ENCODE results near the gene SSH2. TPM values are rescaled to one million over a fixed set of nuclear protein-coding genes. Genes with fewer than 3 reads are reported as not detected.

SSH2 gene
- total and polyA plus RNA-seq, 4 donors: 7.5 to 14.1 (median 11.2) TPM

DNA sequence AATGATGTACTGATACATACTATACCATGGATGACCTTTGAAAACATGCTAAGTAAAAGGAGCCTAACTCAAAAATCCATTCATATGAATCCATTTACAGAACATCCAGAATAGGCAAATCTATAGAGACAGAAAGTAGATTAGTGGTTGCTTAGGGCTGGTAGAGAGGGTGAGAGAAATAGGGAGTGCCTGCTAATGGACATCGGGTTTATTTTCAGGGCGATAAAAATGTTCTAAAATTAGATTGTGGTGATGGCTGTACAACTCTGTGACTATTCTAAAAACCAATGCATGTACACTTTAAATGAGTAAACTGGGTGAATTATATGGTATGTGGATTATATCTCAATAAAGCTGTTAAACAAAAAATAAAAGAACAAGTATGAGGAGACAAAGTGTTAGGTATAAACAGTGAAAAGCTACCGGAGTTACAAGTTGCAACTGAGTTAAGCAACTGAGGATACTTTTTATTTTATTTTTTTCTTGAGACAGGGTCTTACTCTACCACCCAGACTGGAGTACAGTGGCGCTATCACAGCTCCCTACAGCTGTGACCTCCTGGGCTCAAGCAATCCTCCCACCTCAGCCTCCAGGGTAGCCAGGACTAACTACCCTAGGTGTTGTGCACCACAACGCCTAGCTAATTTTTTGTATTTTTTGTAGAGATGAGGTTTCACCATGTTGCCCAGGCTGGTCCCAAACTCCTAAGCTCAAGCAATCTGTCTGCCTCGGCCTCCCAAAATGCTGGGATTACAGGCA lies 231.8 kb downstream of the SSH2 start:
- no peaks in the 10 kb centered on the region for H3K4me1 ChIP-seq (ENCODE audit: control insufficient read depth in 4 of 4, insufficient read depth in 4 of 4, low read length in 3 of 4)
- no peak overlapping the region for H3K9ac ChIP-seq (ENCODE audit: low read depth in 1 of 2, low read length in 2 of 2)
- 96% methylated on average over 6 of the region's 6 CpGs for whole genome bisulfite sequencing
- no peak overlapping the region for H3K27ac ChIP-seq (ENCODE audit: low read depth in 1 of 2, low read length in 2 of 2)
- H3K36me3 ChIP-seq (ENCODE audit: control insufficient read depth in 4 of 4, insufficient read depth in 3 of 4, low read depth in 1 of 4, low read length in 3 of 4): peaks cover 0 to 4% (median 0%) of the 10 kb centered on the region in 4 donors
- H3K9me3 ChIP-seq (ENCODE audit: control insufficient read depth in 4 of 4, low read length in 3 of 4): no peaks in the 10 kb centered on the region
- H3K27me3 ChIP-seq (ENCODE audit: control insufficient read depth in 4 of 4, insufficient read depth in 4 of 4, low read length in 3 of 4): no peaks in the 10 kb centered on the region
- no peak for DNase-seq (ENCODE audit: low spot score)
- TF ChIP-seq HNF4G (IDR thresholded peaks at IDR 0.05) (no peak), GABPA (IDR thresholded peaks at IDR 0.05 in 1 of 2, conservative IDR thresholded peaks at IDR 0.05 in 1 of 2) (no peak), JUND (IDR thresholded peaks at IDR 0.05) (no peak), TAF1 (conservative IDR thresholded peaks at IDR 0.05) (no peak), YY1 (IDR thresholded peaks at IDR 0.05) (no peak)
- H3K4me3 ChIP-seq (ENCODE audit: low read depth in 1 of 3, low read length in 3 of 3): no peak overlapping the region

DNA sequence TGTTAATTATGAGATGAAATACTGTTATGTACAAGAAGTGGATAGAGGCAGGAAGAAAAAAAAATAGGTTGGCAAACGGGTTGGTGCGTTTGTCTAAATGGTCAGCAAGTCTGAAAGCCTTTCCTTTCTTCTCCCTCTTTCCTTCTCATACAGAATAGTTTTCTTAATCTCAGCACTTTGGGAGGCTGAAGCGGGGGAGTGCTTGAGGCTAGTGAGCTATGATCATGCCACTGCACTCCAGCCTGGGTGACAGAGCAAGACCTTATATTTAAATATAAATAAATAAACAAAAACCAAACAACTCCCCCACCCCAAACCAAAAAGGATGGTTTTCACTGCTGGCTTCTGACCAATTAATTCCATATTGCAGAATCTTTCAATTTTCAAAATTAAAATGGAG lies 232.7 kb downstream of the SSH2 start:
- peaks cover 0 to 3% (median 0%) of the 10 kb centered on the region in 4 donors for H3K36me3 ChIP-seq (ENCODE audit: control insufficient read depth in 4 of 4, insufficient read depth in 3 of 4, low read depth in 1 of 4, low read length in 3 of 4)
- H3K4me3 ChIP-seq (ENCODE audit: low read depth in 1 of 3, low read length in 3 of 3): no peak overlapping the region
- DNase-seq (ENCODE audit: low spot score): no peak
- no peak overlapping the region for H3K27ac ChIP-seq (ENCODE audit: low read depth in 1 of 2, low read length in 2 of 2)
- H3K4me1 ChIP-seq (ENCODE audit: control insufficient read depth in 4 of 4, insufficient read depth in 4 of 4, low read length in 3 of 4): no peaks in the 10 kb centered on the region
- TF ChIP-seq, protein P1, sequence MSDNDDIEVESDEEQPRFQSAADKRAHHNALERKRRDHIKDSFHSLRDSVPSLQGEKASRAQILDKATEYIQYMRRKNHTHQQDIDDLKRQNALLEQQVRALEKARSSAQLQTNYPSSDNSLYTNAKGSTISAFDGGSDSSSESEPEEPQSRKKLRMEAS (IDR thresholded peaks at IDR 0.05): no peak
- TF ChIP-seq JUND (IDR thresholded peaks at IDR 0.05) (no peak), RXRA (IDR thresholded peaks at IDR 0.05) (no peak), HNF4A (conservative IDR thresholded peaks at IDR 0.05) (no peak), FOXA2 (IDR thresholded peaks at IDR 0.05) (no peak), EGR1 (IDR thresholded peaks at IDR 0.05; ENCODE audit: low read depth in 2 of 2) (no peak), GABPA (IDR thresholded peaks at IDR 0.05 in 1 of 2, conservative IDR thresholded peaks at IDR 0.05 in 1 of 2) (no peak), RAD21 (IDR thresholded peaks at IDR 0.05) (no peak), SP1 (IDR thresholded peaks at IDR 0.05) (no peak), YY1 (IDR thresholded peaks at IDR 0.05) (no peak)
- TF ChIP-seq, protein P2, sequence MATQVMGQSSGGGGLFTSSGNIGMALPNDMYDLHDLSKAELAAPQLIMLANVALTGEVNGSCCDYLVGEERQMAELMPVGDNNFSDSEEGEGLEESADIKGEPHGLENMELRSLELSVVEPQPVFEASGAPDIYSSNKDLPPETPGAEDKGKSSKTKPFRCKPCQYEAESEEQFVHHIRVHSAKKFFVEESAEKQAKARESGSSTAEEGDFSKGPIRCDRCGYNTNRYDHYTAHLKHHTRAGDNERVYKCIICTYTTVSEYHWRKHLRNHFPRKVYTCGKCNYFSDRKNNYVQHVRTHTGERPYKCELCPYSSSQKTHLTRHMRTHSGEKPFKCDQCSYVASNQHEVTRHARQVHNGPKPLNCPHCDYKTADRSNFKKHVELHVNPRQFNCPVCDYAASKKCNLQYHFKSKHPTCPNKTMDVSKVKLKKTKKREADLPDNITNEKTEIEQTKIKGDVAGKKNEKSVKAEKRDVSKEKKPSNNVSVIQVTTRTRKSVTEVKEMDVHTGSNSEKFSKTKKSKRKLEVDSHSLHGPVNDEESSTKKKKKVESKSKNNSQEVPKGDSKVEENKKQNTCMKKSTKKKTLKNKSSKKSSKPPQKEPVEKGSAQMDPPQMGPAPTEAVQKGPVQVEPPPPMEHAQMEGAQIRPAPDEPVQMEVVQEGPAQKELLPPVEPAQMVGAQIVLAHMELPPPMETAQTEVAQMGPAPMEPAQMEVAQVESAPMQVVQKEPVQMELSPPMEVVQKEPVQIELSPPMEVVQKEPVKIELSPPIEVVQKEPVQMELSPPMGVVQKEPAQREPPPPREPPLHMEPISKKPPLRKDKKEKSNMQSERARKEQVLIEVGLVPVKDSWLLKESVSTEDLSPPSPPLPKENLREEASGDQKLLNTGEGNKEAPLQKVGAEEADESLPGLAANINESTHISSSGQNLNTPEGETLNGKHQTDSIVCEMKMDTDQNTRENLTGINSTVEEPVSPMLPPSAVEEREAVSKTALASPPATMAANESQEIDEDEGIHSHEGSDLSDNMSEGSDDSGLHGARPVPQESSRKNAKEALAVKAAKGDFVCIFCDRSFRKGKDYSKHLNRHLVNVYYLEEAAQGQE (IDR thresholded peaks at IDR 0.05): no peak
- TF ChIP-seq, protein P3, sequence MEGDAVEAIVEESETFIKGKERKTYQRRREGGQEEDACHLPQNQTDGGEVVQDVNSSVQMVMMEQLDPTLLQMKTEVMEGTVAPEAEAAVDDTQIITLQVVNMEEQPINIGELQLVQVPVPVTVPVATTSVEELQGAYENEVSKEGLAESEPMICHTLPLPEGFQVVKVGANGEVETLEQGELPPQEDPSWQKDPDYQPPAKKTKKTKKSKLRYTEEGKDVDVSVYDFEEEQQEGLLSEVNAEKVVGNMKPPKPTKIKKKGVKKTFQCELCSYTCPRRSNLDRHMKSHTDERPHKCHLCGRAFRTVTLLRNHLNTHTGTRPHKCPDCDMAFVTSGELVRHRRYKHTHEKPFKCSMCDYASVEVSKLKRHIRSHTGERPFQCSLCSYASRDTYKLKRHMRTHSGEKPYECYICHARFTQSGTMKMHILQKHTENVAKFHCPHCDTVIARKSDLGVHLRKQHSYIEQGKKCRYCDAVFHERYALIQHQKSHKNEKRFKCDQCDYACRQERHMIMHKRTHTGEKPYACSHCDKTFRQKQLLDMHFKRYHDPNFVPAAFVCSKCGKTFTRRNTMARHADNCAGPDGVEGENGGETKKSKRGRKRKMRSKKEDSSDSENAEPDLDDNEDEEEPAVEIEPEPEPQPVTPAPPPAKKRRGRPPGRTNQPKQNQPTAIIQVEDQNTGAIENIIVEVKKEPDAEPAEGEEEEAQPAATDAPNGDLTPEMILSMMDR (IDR thresholded peaks at IDR 0.05; ENCODE audit: low read depth, low read length, missing input control): no peak
- TF ChIP-seq, protein P4, sequence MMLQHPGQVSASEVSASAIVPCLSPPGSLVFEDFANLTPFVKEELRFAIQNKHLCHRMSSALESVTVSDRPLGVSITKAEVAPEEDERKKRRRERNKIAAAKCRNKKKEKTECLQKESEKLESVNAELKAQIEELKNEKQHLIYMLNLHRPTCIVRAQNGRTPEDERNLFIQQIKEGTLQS (IDR thresholded peaks at IDR 0.05): no peak
- no peak overlapping the region for H3K9ac ChIP-seq (ENCODE audit: low read depth in 1 of 2, low read length in 2 of 2)
- no peaks in the 10 kb centered on the region for H3K9me3 ChIP-seq (ENCODE audit: control insufficient read depth in 4 of 4, low read length in 3 of 4)
- no peaks in the 10 kb centered on the region for H3K27me3 ChIP-seq (ENCODE audit: control insufficient read depth in 4 of 4, insufficient read depth in 4 of 4, low read length in 3 of 4)
- 87% methylated on average over 3 of the region's 3 CpGs for WGBS
